ENCODE results near the gene UCK1.

UCK1 gene

GRCh38 chr9:131482343-131483006 is 48.6 kb downstream of the UCK1 start:
- Histone ChIP-seq H3F3A (ENCODE audit: insufficient read depth) (no peaks in the 10 kb centered on the region), H3K4me3 (ENCODE audit: insufficient read depth, low read length, poor library complexity, severe bottlenecking) (no peak overlapping the region), H3K4me2 (ENCODE audit: low read depth, low read length, poor library complexity, severe bottlenecking) (no peak overlapping the region), H3K27ac (ENCODE audit: low read depth, low read length) (no peak overlapping the region), H4K20me1 (ENCODE audit: low read depth, low read length) (no peaks in the 10 kb centered on the region), H3K36me3 (ENCODE audit: low read length) (peaks cover 9% of the 10 kb centered on the region; the same call in 1 of the 2 replicates), H3K9me3 (ENCODE audit: insufficient read depth, low read length) (no peaks in the 10 kb centered on the region), H3K9me2 (replicated peaks; ENCODE audit: insufficient read depth, low read length) (no peaks in the 10 kb centered on the region), H3K79me2 (ENCODE audit: insufficient read depth, low read length) (no peaks in the 10 kb centered on the region; the same call in 1 of the 2 replicates), H3K9ac (ENCODE audit: low read length) (no peak overlapping the region), H3K27me3 (ENCODE audit: low read length) (no peaks in the 10 kb centered on the region), H2AFZ (ENCODE audit: low read depth, low read length, severe bottlenecking) (no peak overlapping the region)
- no peak for TF ChIP-seq EZH2phosphoT487 (conservative IDR thresholded peaks at IDR 0.05; ENCODE audit: low read length)
- no peak for TF ChIP-seq CTCF (IDR thresholded peaks at IDR 0.05; ENCODE audit: insufficient read depth, low read length, poor library complexity, severe bottlenecking)

- H3K9ac ChIP-seq (ENCODE audit: low read length), result no peak overlapping the region
- no peaks in the 10 kb centered on the region; the same call in 1 of the 2 replicates for H3K79me2 ChIP-seq (ENCODE audit: insufficient read depth, low read length)
- no peaks in the 10 kb centered on the region for H3K9me3 ChIP-seq (ENCODE audit: insufficient read depth, low read length)
- no peaks in the 10 kb centered on the region for H3K27me3 ChIP-seq (ENCODE audit: low read length)
- peaks cover 7% of the 10 kb centered on the region; the same call in 1 of the 2 replicates for H3K36me3 ChIP-seq (ENCODE audit: low read length)
- H3K4me2 ChIP-seq (ENCODE audit: low read depth, low read length, poor library complexity, severe bottlenecking), result no peak overlapping the region
- no peaks in the 10 kb centered on the region for H3K9me2 ChIP-seq (replicated peaks; ENCODE audit: insufficient read depth, low read length)
- TF ChIP-seq CTCF (IDR thresholded peaks at IDR 0.05; ENCODE audit: insufficient read depth, low read length, poor library complexity, severe bottlenecking) (no peak), EZH2phosphoT487 (conservative IDR thresholded peaks at IDR 0.05; ENCODE audit: low read length) (no peak)
- no peak overlapping the region for H2AFZ ChIP-seq (ENCODE audit: low read depth, low read length, severe bottlenecking)
- no peaks in the 10 kb centered on the region for H4K20me1 ChIP-seq (ENCODE audit: low read depth, low read length)
- no peak overlapping the region for H3K4me3 ChIP-seq (ENCODE audit: insufficient read depth, low read length, poor library complexity, severe bottlenecking)
- no peak overlapping the region for H3K27ac ChIP-seq (ENCODE audit: low read depth, low read length)
- H3F3A ChIP-seq (ENCODE audit: insufficient read depth), result no peaks in the 10 kb centered on the region
These were observed 49.4 kb downstream of the UCK1 start for GRCh38 chr9:131481441-131482342.

GRCh38 chr9:131480258-131480657 is 50.8 kb downstream of the UCK1 start:
- Histone ChIP-seq H3K9ac (ENCODE audit: low read length) (no peak overlapping the region), H3K9me3 (ENCODE audit: insufficient read depth, low read length) (no peaks in the 10 kb centered on the region), H3K27me3 (ENCODE audit: low read length) (no peaks in the 10 kb centered on the region), H3F3A (ENCODE audit: insufficient read depth) (no peaks in the 10 kb centered on the region), H3K79me2 (ENCODE audit: insufficient read depth, low read length) (no peaks in the 10 kb centered on the region; the same call in 1 of the 2 replicates), H2AFZ (ENCODE audit: low read depth, low read length, severe bottlenecking) (no peak overlapping the region), H3K36me3 (ENCODE audit: low read length) (peaks cover 9% of the 10 kb centered on the region; the same call in 1 of the 2 replicates), H4K20me1 (ENCODE audit: low read depth, low read length) (no peaks in the 10 kb centered on the region), H3K27ac (ENCODE audit: low read depth, low read length) (no peak overlapping the region), H3K4me2 (ENCODE audit: low read depth, low read length, poor library complexity, severe bottlenecking) (no peak overlapping the region), H3K9me2 (replicated peaks; ENCODE audit: insufficient read depth, low read length) (no peaks in the 10 kb centered on the region), H3K4me3 (ENCODE audit: insufficient read depth, low read length, poor library complexity, severe bottlenecking) (no peak overlapping the region)
- TF ChIP-seq CTCF (IDR thresholded peaks at IDR 0.05; ENCODE audit: insufficient read depth, low read length, poor library complexity, severe bottlenecking), result no peak
